ENCODE measurements around the gene DESI2.

The DESI2 gene

GRCh38 chr1:244741692-244742091 is 88.8 kb downstream of the DESI2 start:
- Mint-ChIP-seq H3K9me3 (ENCODE audit: low read depth) (no peaks in the 10 kb centered on the region), H3K36me3 (no peaks in the 10 kb centered on the region), H3K27me3 (no peaks in the 10 kb centered on the region), H3K27ac (no peak overlapping the region), H3K4me3 (no peak overlapping the region), H3K4me1 (ENCODE audit: low read depth) (no peaks in the 10 kb centered on the region)

- no peaks in the 10 kb centered on the region for H3K27me3 Mint-ChIP-seq
- H3K9me3 Mint-ChIP-seq (ENCODE audit: low read depth): no peaks in the 10 kb centered on the region
- H3K4me1 Mint-ChIP-seq (ENCODE audit: low read depth): no peaks in the 10 kb centered on the region
- H3K27ac Mint-ChIP-seq: no peak overlapping the region
- H3K4me3 Mint-ChIP-seq: no peak overlapping the region
- H3K36me3 Mint-ChIP-seq: no peaks in the 10 kb centered on the region
These were observed 96.5 kb downstream of the DESI2 start for GRCh38 chr1:244749230-244750016.

GRCh38 chr1:244751271-244751895 is 98.5 kb downstream of the DESI2 start:
- H3K27ac Mint-ChIP-seq: no peak overlapping the region
- H3K9me3 Mint-ChIP-seq (ENCODE audit: low read depth): no peaks in the 10 kb centered on the region
- no peaks in the 10 kb centered on the region for H3K4me1 Mint-ChIP-seq (ENCODE audit: low read depth)
- no peaks in the 10 kb centered on the region for H3K27me3 Mint-ChIP-seq
- no peaks in the 10 kb centered on the region for H3K36me3 Mint-ChIP-seq
- no peak overlapping the region for H3K4me3 Mint-ChIP-seq

GRCh38 chr1:244755673-244756072 is 102.7 kb downstream of the DESI2 start:
- no peak overlapping the region for H3K27ac Mint-ChIP-seq
- no peaks in the 10 kb centered on the region for H3K27me3 Mint-ChIP-seq
- no peaks in the 10 kb centered on the region for H3K9me3 Mint-ChIP-seq (ENCODE audit: low read depth)
- H3K4me1 Mint-ChIP-seq (ENCODE audit: low read depth): no peaks in the 10 kb centered on the region
- H3K4me3 Mint-ChIP-seq: no peak overlapping the region
- H3K36me3 Mint-ChIP-seq: no peaks in the 10 kb centered on the region

GRCh38 chr1:244757091-244757939 is 104.4 kb downstream of the DESI2 start:
- no peak overlapping the region for H3K27ac Mint-ChIP-seq
- no peak overlapping the region for H3K4me3 Mint-ChIP-seq
- H3K36me3 Mint-ChIP-seq: no peaks in the 10 kb centered on the region
- no peaks in the 10 kb centered on the region for H3K9me3 Mint-ChIP-seq (ENCODE audit: low read depth)
- H3K27me3 Mint-ChIP-seq: no peaks in the 10 kb centered on the region
- H3K4me1 Mint-ChIP-seq (ENCODE audit: low read depth): no peaks in the 10 kb centered on the region
